Measurements from ENCODE around the gene CARF. TPM values are rescaled to one million over a fixed set of nuclear protein-coding genes. Genes with fewer than 3 reads are reported as not detected.
"Not testable (repeated sequence)": the region's sequence is repeated elsewhere in the genome, so short reads cannot be mapped to it uniquely, and the experiment has no call there.

Gene CARF
- total and polyA plus RNA-seq, 2 experiments from 2014 or later = 4.3 to 9.5 TPM

GRCh38 chr2:202911203-202911511 lies 918 bp upstream of the CARF start:
- no peak for TF ChIP-seq EZH2phosphoT487 (IDR thresholded peaks at IDR 0.05; ENCODE audit: insufficient read depth, low read depth)
- no peak for TF ChIP-seq EZH2 (IDR thresholded peaks at IDR 0.05; ENCODE audit: insufficient read depth, poor library complexity, severe bottlenecking)
- no peaks in the 10 kb centered on the region for H3K9me2 ChIP-seq (ENCODE audit: insufficient read depth)
- in situ Hi-C loops (cut with MboI) = no loop called here
- H3K9me3 ChIP-seq (ENCODE audit: low read depth) = no peaks in the 10 kb centered on the region
- H3K4me3 ChIP-seq = peak overlapping the region; percentile 92
- no peaks in the 10 kb centered on the region for H3K27me3 ChIP-seq (replicated peaks; ENCODE audit: insufficient read depth)
- peak overlapping the region; percentile 98 for H2AFZ ChIP-seq
- no peaks in the 10 kb centered on the region for H3F3A ChIP-seq (ENCODE audit: insufficient read depth)
- H3K79me2 ChIP-seq (ENCODE audit: insufficient read depth) = peaks cover 57% of the 10 kb centered on the region
- peak overlapping the region; percentile 85 for H3K27ac ChIP-seq
- peak overlapping the region; percentile 91 for H3K4me2 ChIP-seq (ENCODE audit: unreplicated experiment)
- no peaks in the 10 kb centered on the region for H4K20me1 ChIP-seq (ENCODE audit: insufficient read depth)
- H3K4me1 ChIP-seq (ENCODE audit: insufficient read depth) = peaks cover 8% of the 10 kb centered on the region
- 0 out of 2 replicates have a peak, but pooled peaks cover 3% of the 10 kb centered on the region for H3K36me3 ChIP-seq (ENCODE audit: low read depth)
- peak overlapping the region; percentile 92 for H3K9ac ChIP-seq
- DNase-seq = no peak
- whole genome bisulfite sequencing, 2 experiments (ENCODE audit: low coverage in 1 of 2, low lambda C conversion rate in 2 of 2, missing lambda C conversion rate in 2 of 2) = 1 to 2% methylated on average over 8 of the region's 8 CpGs

GRCh38 chr2:202912342-202913201 lies 497 bp downstream of the CARF start:
- 1 to 3% methylated on average over 16 to 26 of the region's 49 CpGs for WGBS, 2 experiments (ENCODE audit: low coverage in 1 of 2, low lambda C conversion rate in 2 of 2, missing lambda C conversion rate in 2 of 2)
- H3K9me3 ChIP-seq (ENCODE audit: low read depth); H3K27me3 ChIP-seq (replicated peaks; ENCODE audit: insufficient read depth); H3K9me2 ChIP-seq (ENCODE audit: insufficient read depth); H3K36me3 ChIP-seq (ENCODE audit: low read depth); H4K20me1 ChIP-seq (ENCODE audit: insufficient read depth); DNase-seq; H3K4me1 ChIP-seq (ENCODE audit: insufficient read depth); H3F3A ChIP-seq (ENCODE audit: insufficient read depth); in situ Hi-C loops (cut with MboI): not testable (repeated sequence)
- peaks cover 49% of the 10 kb centered on the region for H3K79me2 ChIP-seq (ENCODE audit: insufficient read depth)
- H3K9ac ChIP-seq = peak overlapping the region; percentile 92
- H2AFZ ChIP-seq = peak overlapping the region; percentile 98
- peak overlapping the region; percentile 85 for H3K27ac ChIP-seq
- peak overlapping the region; percentile 92 for H3K4me3 ChIP-seq
- peak overlapping the region; percentile 73 for H3K4me2 ChIP-seq (ENCODE audit: unreplicated experiment)

- in situ Hi-C loops (cut with MboI) = no loop called here
- H3K27ac ChIP-seq = no peak overlapping the region
- H3K4me1 ChIP-seq (ENCODE audit: insufficient read depth) = no peaks in the 10 kb centered on the region
- H3K9ac ChIP-seq = no peak overlapping the region
- H3K27me3 ChIP-seq (replicated peaks; ENCODE audit: insufficient read depth) = no peaks in the 10 kb centered on the region
- no peak overlapping the region for H3K4me3 ChIP-seq
- H3F3A ChIP-seq (ENCODE audit: insufficient read depth) = no peaks in the 10 kb centered on the region
- no peaks in the 10 kb centered on the region for H4K20me1 ChIP-seq (ENCODE audit: insufficient read depth)
- no peaks in the 10 kb centered on the region for H3K9me3 ChIP-seq (ENCODE audit: low read depth)
- no peak for TF ChIP-seq EZH2phosphoT487 (IDR thresholded peaks at IDR 0.05; ENCODE audit: insufficient read depth, low read depth)
- TF ChIP-seq EZH2 (IDR thresholded peaks at IDR 0.05; ENCODE audit: insufficient read depth, poor library complexity, severe bottlenecking) = no peak
- no peak overlapping the region for H3K4me2 ChIP-seq (ENCODE audit: unreplicated experiment)
- peaks cover 2% of the 10 kb centered on the region; the same call in 1 of the 2 replicates for H3K79me2 ChIP-seq (ENCODE audit: insufficient read depth)
- no peak for DNase-seq
- no peaks in the 10 kb centered on the region for H3K9me2 ChIP-seq (ENCODE audit: insufficient read depth)
- no peak overlapping the region for H2AFZ ChIP-seq
- H3K36me3 ChIP-seq (ENCODE audit: low read depth) = 0 out of 2 replicates have a peak, but pooled peaks cover under 1% of the 10 kb centered on the region
- WGBS, 2 experiments (ENCODE audit: low coverage in 1 of 2, low lambda C conversion rate in 2 of 2, missing lambda C conversion rate in 2 of 2) = 94 to 96% methylated on average over 1 of the region's 1 CpG
Measured at GRCh38 chr2:202918860-202919259, 6.8 kb downstream of the CARF start.

- TF ChIP-seq EZH2phosphoT487 (IDR thresholded peaks at IDR 0.05; ENCODE audit: insufficient read depth, low read depth) (no peak), EZH2 (IDR thresholded peaks at IDR 0.05; ENCODE audit: insufficient read depth, poor library complexity, severe bottlenecking) (no peak)
Measured at GRCh38 chr2:202932425-202933138, 20.5 kb downstream of the CARF start.

More at GRCh38 chr2:202932425-202933138, 20.5 kb downstream of the CARF start:
- Histone ChIP-seq H3K27me3 (replicated peaks; ENCODE audit: insufficient read depth) (no peaks in the 10 kb centered on the region), H3K9ac (peak overlapping the region; percentile 25; the same call in 1 of the 2 replicates), H3K9me2 (ENCODE audit: insufficient read depth) (no peaks in the 10 kb centered on the region), H4K20me1 (ENCODE audit: insufficient read depth) (no peaks in the 10 kb centered on the region), H3F3A (ENCODE audit: insufficient read depth) (peaks cover 11% of the 10 kb centered on the region; the same call in 1 of the 2 replicates), H3K27ac (peak overlapping the region; percentile 70), H3K4me2 (ENCODE audit: unreplicated experiment) (no peak overlapping the region), H3K36me3 (ENCODE audit: low read depth) (no peaks in the 10 kb centered on the region; the same call in 1 of the 2 replicates), H3K4me3 (no peak overlapping the region), H3K4me1 (ENCODE audit: insufficient read depth) (peaks cover 13% of the 10 kb centered on the region), H2AFZ (peak overlapping the region; percentile 13; the same call in 1 of the 2 replicates), H3K9me3 (ENCODE audit: low read depth) (no peaks in the 10 kb centered on the region), H3K79me2 (ENCODE audit: insufficient read depth) (no peaks in the 10 kb centered on the region)
- 89 to 92% methylated on average over 3 of the region's 3 CpGs for WGBS, 2 experiments (ENCODE audit: low coverage in 1 of 2, low lambda C conversion rate in 2 of 2, missing lambda C conversion rate in 2 of 2)
- DNase-seq = peak; percentile 84
- in situ Hi-C loops (cut with MboI) = no loop called here

All from GM23248 (cell line).